HAP-1 (cell line): ENCODE measurements around the gene SSUH2.
"Not testable (repeated sequence)": the region's sequence is repeated elsewhere in the genome, so short reads cannot be mapped to it uniquely, and the experiment has no call there.

ENCODE experiments used
- DNase-seq, 2 experiments: peaks; one replicate each; pipeline ENCODE4 v3.0.0-alpha.2; 2016 to 2020; ENCODE audit warnings: low spot score in 2 of 2
- H3K27me3 ChIP-seq: fragments of 250-450 bp; sonication (Bioruptor Pico); 2 replicates; pipeline ENCODE4 v1.5.1; 2020; ENCODE audit warnings: low read depth, mild to moderate bottlenecking, moderate library complexity
- H3K36me3 ChIP-seq: fragments of 250-450 bp; sonication (Bioruptor Pico); replicated peaks from 2 replicates; pipeline ENCODE4 v1.5.1; 2020; ENCODE audit warnings: mild to moderate bottlenecking
- H3K4me1 ChIP-seq: fragments of 250-450 bp; sonication (Bioruptor Pico); 2 replicates; pipeline ENCODE4 v1.5.1; 2020; ENCODE audit warnings: mild to moderate bottlenecking
- H3K4me3 ChIP-seq: fragments of 250-450 bp; sonication (Bioruptor Pico); 2 replicates; pipeline ENCODE4 v1.5.1; 2020; ENCODE audit warnings: mild to moderate bottlenecking, moderate library complexity
- H3K9me3 ChIP-seq: fragments of 250-450 bp; sonication (Bioruptor Pico); 2 replicates; pipeline ENCODE4 v1.5.1; 2020; ENCODE audit warnings: mild to moderate bottlenecking, moderate library complexity
- in situ Hi-C: fragments of 300-500 bp; cut with MboI; formaldehyde crosslinking; loops from 3 replicates; pipeline ENCODE4 v1.14.3; 2020; ENCODE audit warnings: low sequenced_read_pairs, inconsistent platforms, mixed read lengths

Gene SSUH2

GRCh38 chr3:8581806-8582445 lies 62.7 kb downstream of the SSUH2 start:
- no peaks in the 10 kb centered on the region for H3K36me3 ChIP-seq
- H3K9me3 ChIP-seq, result no peaks in the 10 kb centered on the region
- DNase-seq, result no peak
- H3K4me3 ChIP-seq, result no peak overlapping the region
- H3K27me3 ChIP-seq, result no peaks in the 10 kb centered on the region
- in situ Hi-C loops, result no loop called here
- H3K4me1 ChIP-seq, result no peaks in the 10 kb centered on the region

- H3K4me3 ChIP-seq, result no peak overlapping the region
- no peaks in the 10 kb centered on the region for H3K36me3 ChIP-seq
- H3K4me1 ChIP-seq, result no peaks in the 10 kb centered on the region
- H3K27me3 ChIP-seq, result no peaks in the 10 kb centered on the region
- no peak for DNase-seq
- no peaks in the 10 kb centered on the region for H3K9me3 ChIP-seq
- in situ Hi-C loops, result no loop called here
These were observed 63.2 kb downstream of the SSUH2 start for GRCh38 chr3:8581373-8581772.

GRCh38 chr3:8580434-8580833 lies 64.2 kb downstream of the SSUH2 start:
- H3K4me1 ChIP-seq, H3K4me3 ChIP-seq, H3K9me3 ChIP-seq, H3K36me3 ChIP-seq, in situ Hi-C loops, H3K27me3 ChIP-seq, DNase-seq: not testable (repeated sequence)

- Histone ChIP-seq H3K4me1 (no peaks in the 10 kb centered on the region), H3K36me3 (no peaks in the 10 kb centered on the region), H3K27me3 (no peaks in the 10 kb centered on the region), H3K9me3 (no peaks in the 10 kb centered on the region), H3K4me3 (no peak overlapping the region)
- in situ Hi-C loops, result no loop called here
- DNase-seq, result no peak
These were observed 64.7 kb downstream of the SSUH2 start for GRCh38 chr3:8579943-8580342.

- Histone ChIP-seq H3K9me3 (no peaks in the 10 kb centered on the region), H3K4me3 (no peak overlapping the region), H3K27me3 (no peaks in the 10 kb centered on the region), H3K4me1 (no peaks in the 10 kb centered on the region), H3K36me3 (no peaks in the 10 kb centered on the region)
- DNase-seq, result no peak
- in situ Hi-C loops, result no loop called here
These were observed 65.5 kb downstream of the SSUH2 start for GRCh38 chr3:8579096-8579495.

- DNase-seq, result no peak
- no peaks in the 10 kb centered on the region for H3K36me3 ChIP-seq
- H3K4me3 ChIP-seq, result no peak overlapping the region
- H3K4me1 ChIP-seq, result no peaks in the 10 kb centered on the region
- H3K27me3 ChIP-seq, result no peaks in the 10 kb centered on the region
- in situ Hi-C loops, result no loop called here
- no peaks in the 10 kb centered on the region for H3K9me3 ChIP-seq
These were observed 66.3 kb downstream of the SSUH2 start for GRCh38 chr3:8578282-8578681.

- in situ Hi-C loops, result no loop called here
- H3K27me3 ChIP-seq, result no peaks in the 10 kb centered on the region
- no peak for DNase-seq
These were observed 67.6 kb downstream of the SSUH2 start for GRCh38 chr3:8576841-8577571.

GRCh38 chr3:8576436-8576835 lies 68.2 kb downstream of the SSUH2 start:
- Histone ChIP-seq H3K36me3 (no peaks in the 10 kb centered on the region), H3K4me1 (no peaks in the 10 kb centered on the region), H3K4me3 (no peak overlapping the region), H3K27me3 (no peaks in the 10 kb centered on the region), H3K9me3 (no peaks in the 10 kb centered on the region)
- in situ Hi-C loops, result no loop called here
- DNase-seq, result no peak

More at GRCh38 chr3:8576841-8577571, 67.6 kb downstream of the SSUH2 start:
- Histone ChIP-seq H3K4me1 (no peaks in the 10 kb centered on the region), H3K4me3 (no peak overlapping the region), H3K36me3 (no peaks in the 10 kb centered on the region), H3K9me3 (no peaks in the 10 kb centered on the region)

GRCh38 chr3:8575364-8576104 lies 69.1 kb downstream of the SSUH2 start:
- no peaks in the 10 kb centered on the region for H3K9me3 ChIP-seq
- in situ Hi-C loops, result no loop called here
- H3K27me3 ChIP-seq, result no peaks in the 10 kb centered on the region
- no peaks in the 10 kb centered on the region for H3K4me1 ChIP-seq
- no peak for DNase-seq
- H3K4me3 ChIP-seq, result no peak overlapping the region
- H3K36me3 ChIP-seq, result no peaks in the 10 kb centered on the region

- Histone ChIP-seq H3K4me3 (no peak overlapping the region), H3K4me1 (no peaks in the 10 kb centered on the region), H3K9me3 (no peaks in the 10 kb centered on the region), H3K36me3 (no peaks in the 10 kb centered on the region), H3K27me3 (no peaks in the 10 kb centered on the region)
- no peak for DNase-seq
- in situ Hi-C loops, result no loop called here
These were observed 69.8 kb downstream of the SSUH2 start for GRCh38 chr3:8574670-8575322.

GRCh38 chr3:8574040-8574669 lies 70.4 kb downstream of the SSUH2 start:
- Histone ChIP-seq H3K4me3 (no peak overlapping the region), H3K27me3 (no peaks in the 10 kb centered on the region), H3K4me1 (no peaks in the 10 kb centered on the region), H3K9me3 (no peaks in the 10 kb centered on the region), H3K36me3 (no peaks in the 10 kb centered on the region)
- DNase-seq, result no peak
- in situ Hi-C loops, result no loop called here

GRCh38 chr3:8573342-8573926 lies 71.2 kb downstream of the SSUH2 start:
- Histone ChIP-seq H3K27me3 (no peaks in the 10 kb centered on the region), H3K4me3 (no peak overlapping the region), H3K9me3 (no peaks in the 10 kb centered on the region), H3K36me3 (no peaks in the 10 kb centered on the region), H3K4me1 (no peaks in the 10 kb centered on the region)
- no peak for DNase-seq
- in situ Hi-C loops, result no loop called here

GRCh38 chr3:8571256-8571655 lies 73.3 kb downstream of the SSUH2 start:
- H3K36me3 ChIP-seq, result no peaks in the 10 kb centered on the region
- H3K9me3 ChIP-seq, result no peaks in the 10 kb centered on the region
- in situ Hi-C loops, result no loop called here
- H3K27me3 ChIP-seq, result no peaks in the 10 kb centered on the region
- DNase-seq, result no peak
- no peak overlapping the region for H3K4me3 ChIP-seq
- H3K4me1 ChIP-seq, result no peaks in the 10 kb centered on the region
